Right lobe of liver (tissue), 4 donors: Measurements from ENCODE around the gene HSF4.
A peak's percentile ranks its signal among the peaks of the same experiment; 100 is the strongest.

Source experiments
- POLR2A ChIP-seq: fragments of 450-650 bp; IDR thresholded peaks from one replicate; pipeline ENCODE4 v1.6.1; 2017; ENCODE audit warnings: antibody characterized with exemption, mild to moderate bottlenecking
- TF ChIP-seq, protein P1 (sequence below), 4 donors: fragments of 200-600 bp in 3 of 4; fragments of 450-650 bp in 1 of 4; IDR thresholded peaks; one replicate each; pipeline versions ENCODE4 v1.5.1 to v1.8.0; 2016 to 2022; ENCODE audit warnings: antibody characterized with exemption in 4 of 4, mild to moderate bottlenecking in 2 of 4
- donor health status: DM: no; HTN: no; CAD: no.
- donor health status: DM: no; HTN: no; CAD: no.
- donor health status: DM: no; HTN: yes; CAD: no.

DNA sequence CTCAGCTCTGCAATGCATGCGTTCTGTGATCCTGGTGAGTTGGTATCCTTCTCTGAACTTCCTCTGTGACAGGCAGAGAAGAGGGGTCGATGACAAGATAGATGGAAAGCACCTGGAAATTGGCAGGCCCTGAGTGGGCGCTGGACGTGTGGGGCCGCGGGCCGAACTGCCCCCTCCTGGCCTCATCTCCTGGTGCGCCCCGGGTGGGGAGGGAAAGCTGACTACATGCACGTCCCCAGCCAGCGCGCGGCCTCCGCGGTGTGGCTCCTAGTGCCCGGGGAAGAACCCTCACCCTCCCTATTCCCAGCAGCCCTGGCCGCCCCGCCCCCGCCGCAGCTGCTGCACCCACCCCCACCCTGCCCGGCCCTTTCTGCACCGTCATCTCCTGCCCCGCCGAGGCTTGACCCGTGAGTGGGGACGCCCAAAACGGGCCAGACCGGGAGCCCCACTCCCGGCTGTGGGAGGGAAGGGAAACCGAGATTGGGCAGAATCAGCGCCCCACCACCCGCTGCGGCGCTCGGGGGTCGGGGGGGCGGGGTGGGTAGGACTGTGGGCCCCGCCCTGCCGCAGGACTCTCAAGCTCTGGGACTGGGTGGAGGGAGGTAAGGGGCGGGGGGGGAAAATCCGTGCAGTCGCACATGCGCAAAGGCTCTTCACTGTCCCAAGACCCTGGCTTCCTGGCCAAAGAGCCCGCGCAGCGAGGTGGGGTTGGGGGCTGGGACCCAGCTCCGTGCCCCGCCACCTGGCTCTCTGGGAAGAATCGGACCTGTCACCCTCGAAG, 5.8 kb downstream of the HSF4 start, which contains the start of gene NOL3:
- TF ChIP-seq, protein P1, sequence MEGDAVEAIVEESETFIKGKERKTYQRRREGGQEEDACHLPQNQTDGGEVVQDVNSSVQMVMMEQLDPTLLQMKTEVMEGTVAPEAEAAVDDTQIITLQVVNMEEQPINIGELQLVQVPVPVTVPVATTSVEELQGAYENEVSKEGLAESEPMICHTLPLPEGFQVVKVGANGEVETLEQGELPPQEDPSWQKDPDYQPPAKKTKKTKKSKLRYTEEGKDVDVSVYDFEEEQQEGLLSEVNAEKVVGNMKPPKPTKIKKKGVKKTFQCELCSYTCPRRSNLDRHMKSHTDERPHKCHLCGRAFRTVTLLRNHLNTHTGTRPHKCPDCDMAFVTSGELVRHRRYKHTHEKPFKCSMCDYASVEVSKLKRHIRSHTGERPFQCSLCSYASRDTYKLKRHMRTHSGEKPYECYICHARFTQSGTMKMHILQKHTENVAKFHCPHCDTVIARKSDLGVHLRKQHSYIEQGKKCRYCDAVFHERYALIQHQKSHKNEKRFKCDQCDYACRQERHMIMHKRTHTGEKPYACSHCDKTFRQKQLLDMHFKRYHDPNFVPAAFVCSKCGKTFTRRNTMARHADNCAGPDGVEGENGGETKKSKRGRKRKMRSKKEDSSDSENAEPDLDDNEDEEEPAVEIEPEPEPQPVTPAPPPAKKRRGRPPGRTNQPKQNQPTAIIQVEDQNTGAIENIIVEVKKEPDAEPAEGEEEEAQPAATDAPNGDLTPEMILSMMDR (IDR thresholded peaks at IDR 0.05) = no peak
- TF ChIP-seq POLR2A = peak; percentile 58
